Activated T-cell treated with anti-CD3 and anti-CD28 coated beads, Interleukin-2, amount 50 U/mL, for 4 hours (primary cell): ENCODE results near the gene PRDM15. TPM values are rescaled to one million over a fixed set of nuclear protein-coding genes. Genes with fewer than 3 reads are reported as not detected.

Experiments used
- ATAC-seq, 2 donors: fragments of 200-7000 bp; cut with Tn5 transposase; one replicate each; pipeline ENCODE4 v1.10.0; 2021
- DNase-seq: peaks from one replicate; pipeline ENCODE4 v3.0.0-alpha.2; 2020
- H3K27me3 Mint-ChIP-seq: one replicate; pipeline ENCODE4 v1.8.0; 2021; ENCODE audit warnings: low read depth, mixed read lengths
- H3K36me3 Mint-ChIP-seq: one replicate; pipeline ENCODE4 v1.8.0; 2022; ENCODE audit warnings: mixed read lengths; ENCODE audit not compliant: insufficient read depth
- H3K4me1 Mint-ChIP-seq: one replicate; pipeline ENCODE4 v1.8.0; 2021; ENCODE audit warnings: low read depth, mixed read lengths
- H3K4me3 Mint-ChIP-seq: one replicate; pipeline ENCODE4 v1.8.0; 2021; ENCODE audit warnings: mild to moderate bottlenecking, moderate library complexity, mixed read lengths
- H3K9me3 Mint-ChIP-seq: one replicate; pipeline ENCODE4 v1.8.0; 2021; ENCODE audit warnings: mixed read lengths
- total RNA-seq, 3 donors: library from RNA; stranded (reverse); gene quantifications; one replicate each; pipeline ENCODE4 v1.2.1, GENCODE V29; 2021

Gene PRDM15
- total RNA-seq, 3 donors from 2014 or later = 10.4 to 11.7 (median 11.4) TPM

- H3K36me3 Mint-ChIP-seq = peaks cover 11% of the 10 kb centered on the region
- no peaks in the 10 kb centered on the region for H3K9me3 Mint-ChIP-seq
- no peaks in the 10 kb centered on the region for H3K27me3 Mint-ChIP-seq
- H3K4me3 Mint-ChIP-seq = no peak overlapping the region
- DNase-seq (no peak), ATAC-seq (peak in 1 of 2 donors; percentile 5)
- H3K4me1 Mint-ChIP-seq = peaks cover 31% of the 10 kb centered on the region
Measured at GRCh38 chr21:41898998-41899397, 19.9 kb upstream of the PRDM15 start.

GRCh38 chr21:41897700-41898099 lies 18.6 kb upstream of the PRDM15 start:
- Mint-ChIP-seq H3K4me3 (no peak overlapping the region), H3K27me3 (no peaks in the 10 kb centered on the region), H3K4me1 (peaks cover 31% of the 10 kb centered on the region), H3K36me3 (peaks cover 8% of the 10 kb centered on the region), H3K9me3 (no peaks in the 10 kb centered on the region)
- no peak for DNase-seq
- no peak for ATAC-seq

GRCh38 chr21:41897047-41897669 lies 18.0 kb upstream of the PRDM15 start:
- Mint-ChIP-seq H3K4me1 (peaks cover 31% of the 10 kb centered on the region), H3K36me3 (peaks cover 8% of the 10 kb centered on the region), H3K27me3 (no peaks in the 10 kb centered on the region), H3K4me3 (no peak overlapping the region), H3K9me3 (no peaks in the 10 kb centered on the region)
- DNase-seq (no peak), ATAC-seq (no peak)

DNA sequence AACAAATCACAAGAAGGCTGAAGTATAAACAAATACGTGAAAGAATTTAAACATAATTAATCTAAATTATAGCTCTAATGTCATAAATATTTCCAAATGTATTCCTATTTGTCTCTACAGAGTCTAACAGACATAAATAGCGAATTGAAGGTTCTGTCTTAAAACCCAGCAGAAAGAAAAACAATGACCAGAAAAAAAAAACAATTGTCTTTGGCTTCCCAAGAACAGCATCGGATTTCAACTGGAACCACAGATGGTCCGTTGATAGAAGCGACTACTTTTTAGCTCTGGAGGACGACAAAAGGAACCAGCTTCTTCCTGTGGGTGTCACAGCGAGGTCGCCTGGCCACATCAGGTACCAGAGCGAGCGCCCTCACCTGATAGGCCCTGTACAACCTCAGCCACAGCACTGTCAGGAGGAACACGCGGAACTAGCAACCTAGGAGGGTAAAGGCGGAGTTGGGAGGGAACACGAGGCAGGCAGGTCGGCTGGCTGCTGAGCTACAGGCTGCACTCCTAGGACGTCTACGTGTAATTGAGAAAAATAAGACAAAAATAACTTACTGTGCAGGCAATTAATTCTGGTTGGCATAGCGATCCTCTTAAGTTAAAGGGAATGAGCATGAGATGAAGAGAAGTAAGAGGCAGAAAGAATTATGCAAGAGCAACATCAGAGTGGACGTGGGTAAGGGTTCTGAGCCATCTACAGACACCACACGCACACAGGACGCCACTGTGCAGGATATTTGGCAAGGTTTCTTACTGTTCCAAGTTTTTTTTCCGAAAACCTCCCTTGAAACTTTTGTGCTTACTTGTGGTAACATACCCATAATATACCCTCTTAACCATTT lies 16.7 kb upstream of the PRDM15 start:
- H3K4me3 Mint-ChIP-seq = peak overlapping the region; percentile 43
- peak; percentile 46 for DNase-seq

GRCh38 chr21:41894922-41895557 lies 15.9 kb upstream of the PRDM15 start:
- Mint-ChIP-seq H3K36me3 (no peaks in the 10 kb centered on the region), H3K9me3 (no peaks in the 10 kb centered on the region), H3K4me3 (no peak overlapping the region), H3K4me1 (peaks cover 21% of the 10 kb centered on the region), H3K27me3 (no peaks in the 10 kb centered on the region)
- DNase-seq (no peak), ATAC-seq (no peak)

More for the DNA sequence above, 16.7 kb upstream of the PRDM15 start:
- Mint-ChIP-seq H3K36me3 (no peaks in the 10 kb centered on the region), H3K4me1 (peaks cover 23% of the 10 kb centered on the region), H3K9me3 (no peaks in the 10 kb centered on the region), H3K27me3 (no peaks in the 10 kb centered on the region)
- peak; percentile 68 to 75 for ATAC-seq

DNA sequence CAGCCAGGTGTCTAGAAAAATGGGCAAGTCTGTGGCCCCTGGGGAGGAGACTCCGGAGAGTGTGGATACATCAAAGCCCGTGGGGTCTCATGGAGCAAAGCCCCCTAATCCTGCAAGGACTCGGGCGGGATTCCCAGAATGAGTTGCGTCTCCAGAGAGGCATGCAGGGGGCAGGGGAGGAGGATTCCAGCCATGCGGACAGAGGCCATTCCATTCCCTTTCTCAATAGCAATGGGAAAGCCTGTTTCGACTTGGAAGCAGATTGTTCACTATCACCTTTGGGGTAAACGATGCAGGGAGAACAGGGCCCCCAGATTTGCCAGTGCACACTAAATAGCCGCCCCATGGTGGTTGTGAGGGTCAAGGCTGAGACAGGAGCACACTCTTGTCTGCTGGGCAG lies 15.4 kb upstream of the PRDM15 start:
- H3K9me3 Mint-ChIP-seq = no peaks in the 10 kb centered on the region
- no peaks in the 10 kb centered on the region for H3K27me3 Mint-ChIP-seq
- H3K4me1 Mint-ChIP-seq = peaks cover 16% of the 10 kb centered on the region
- no peak overlapping the region for H3K4me3 Mint-ChIP-seq
- ATAC-seq (no peak), DNase-seq (no peak)
- H3K36me3 Mint-ChIP-seq = no peaks in the 10 kb centered on the region

GRCh38 chr21:41892726-41893125 lies 13.6 kb upstream of the PRDM15 start:
- peaks cover 8% of the 10 kb centered on the region for H3K4me1 Mint-ChIP-seq
- no peak overlapping the region for H3K4me3 Mint-ChIP-seq
- DNase-seq (no peak), ATAC-seq (no peak)
- no peaks in the 10 kb centered on the region for H3K9me3 Mint-ChIP-seq
- no peaks in the 10 kb centered on the region for H3K27me3 Mint-ChIP-seq
- no peaks in the 10 kb centered on the region for H3K36me3 Mint-ChIP-seq

GRCh38 chr21:41891132-41891531 lies 12.0 kb upstream of the PRDM15 start:
- no peak for ATAC-seq
- no peak for DNase-seq
- Mint-ChIP-seq H3K9me3 (no peaks in the 10 kb centered on the region), H3K4me3 (no peak overlapping the region), H3K4me1 (peaks cover 7% of the 10 kb centered on the region), H3K27me3 (no peaks in the 10 kb centered on the region), H3K36me3 (no peaks in the 10 kb centered on the region)

GRCh38 chr21:41890355-41890754 lies 11.2 kb upstream of the PRDM15 start:
- no peak for DNase-seq
- Mint-ChIP-seq H3K27me3 (no peaks in the 10 kb centered on the region), H3K36me3 (no peaks in the 10 kb centered on the region), H3K4me3 (no peak overlapping the region), H3K9me3 (no peaks in the 10 kb centered on the region), H3K4me1 (peaks cover 2% of the 10 kb centered on the region)
- no peak for ATAC-seq

DNA sequence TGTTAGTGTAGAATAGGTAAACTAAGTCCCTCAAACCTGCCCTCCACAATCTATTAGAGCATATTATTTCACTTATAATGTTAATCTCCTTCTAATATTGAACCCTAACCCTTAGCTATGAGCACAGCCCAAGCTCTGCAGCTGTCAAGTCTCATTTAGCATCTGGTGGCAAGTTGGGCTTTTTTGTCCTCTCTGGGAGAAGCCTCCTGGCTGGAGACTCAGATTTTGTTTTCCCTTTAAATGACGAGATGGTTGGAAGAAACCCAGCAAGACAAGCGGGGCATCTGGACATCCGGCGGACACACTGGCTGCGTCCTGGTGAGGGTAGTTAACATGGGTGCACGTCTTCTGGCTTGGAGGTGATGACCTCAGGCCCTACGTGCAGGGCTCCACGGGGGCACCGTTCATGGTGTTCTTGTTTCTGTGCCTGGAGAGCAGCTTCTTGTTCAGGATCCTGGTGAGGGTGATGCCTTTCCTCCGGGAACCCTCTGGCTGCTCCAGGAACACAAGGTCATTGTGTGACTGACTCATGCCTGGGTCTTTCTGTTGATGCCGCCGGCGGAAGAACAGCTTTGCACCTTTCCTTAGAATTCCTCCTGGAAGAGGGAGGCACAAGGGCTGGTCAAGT lies 9.7 kb upstream of the PRDM15 start:
- H3K4me3 Mint-ChIP-seq = no peak overlapping the region
- DNase-seq (no peak), ATAC-seq (no peak)
- peaks cover 1% of the 10 kb centered on the region for H3K4me1 Mint-ChIP-seq
- H3K9me3 Mint-ChIP-seq = no peaks in the 10 kb centered on the region
- H3K27me3 Mint-ChIP-seq = no peaks in the 10 kb centered on the region
- no peaks in the 10 kb centered on the region for H3K36me3 Mint-ChIP-seq

GRCh38 chr21:41887667-41888066 lies 8.5 kb upstream of the PRDM15 start:
- Mint-ChIP-seq H3K4me1 (peaks cover 1% of the 10 kb centered on the region), H3K4me3 (no peak overlapping the region), H3K9me3 (no peaks in the 10 kb centered on the region), H3K27me3 (no peaks in the 10 kb centered on the region), H3K36me3 (no peaks in the 10 kb centered on the region)
- DNase-seq = no peak
- no peak for ATAC-seq

DNA sequence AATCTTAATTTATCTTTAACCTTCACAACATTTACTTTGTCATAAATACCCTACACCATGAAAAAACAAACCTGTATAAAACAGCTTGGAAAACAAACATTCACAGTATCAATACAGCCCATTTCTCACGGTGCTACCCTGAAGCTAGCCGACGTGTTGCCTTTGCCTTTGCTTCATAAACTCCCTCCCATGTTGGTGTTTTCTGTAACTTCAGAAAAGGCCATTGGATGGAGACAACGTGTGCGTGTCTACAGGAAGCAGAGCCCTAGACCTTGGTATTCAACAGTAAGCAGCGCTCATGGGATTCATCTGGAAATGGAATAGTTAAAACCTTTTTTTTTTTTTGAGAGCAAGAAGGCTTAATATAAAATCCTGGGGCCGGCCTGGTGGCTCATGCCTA lies 7.2 kb upstream of the PRDM15 start:
- H3K4me3 Mint-ChIP-seq = no peak overlapping the region
- DNase-seq = no peak
- H3K27me3 Mint-ChIP-seq = no peaks in the 10 kb centered on the region
- peaks cover 1% of the 10 kb centered on the region for H3K4me1 Mint-ChIP-seq
- no peak for ATAC-seq
- no peaks in the 10 kb centered on the region for H3K9me3 Mint-ChIP-seq
- H3K36me3 Mint-ChIP-seq = no peaks in the 10 kb centered on the region

- Mint-ChIP-seq H3K36me3 (no peaks in the 10 kb centered on the region), H3K4me3 (no peak overlapping the region), H3K4me1 (peaks cover 1% of the 10 kb centered on the region), H3K27me3 (no peaks in the 10 kb centered on the region), H3K9me3 (no peaks in the 10 kb centered on the region)
- no peak for DNase-seq
- ATAC-seq = no peak
Measured at GRCh38 chr21:41885341-41886024, 6.3 kb upstream of the PRDM15 start.

- Mint-ChIP-seq H3K9me3 (no peaks in the 10 kb centered on the region), H3K27me3 (no peaks in the 10 kb centered on the region), H3K36me3 (no peaks in the 10 kb centered on the region), H3K4me1 (peaks cover 1% of the 10 kb centered on the region), H3K4me3 (no peak overlapping the region)
- ATAC-seq = no peak
- no peak for DNase-seq
Measured at GRCh38 chr21:41884501-41885030, 5.4 kb upstream of the PRDM15 start.
